Activated CD4-positive, alpha-beta T cell treated with anti-CD3 and anti-CD28 coated beads, Interleukin-2, amount 50 U/mL, for 16 hours (primary cell): ENCODE data around the gene CPOX.

Experiments used
- DNase-seq: peaks from one replicate; pipeline ENCODE4 v3.0.0-alpha.2; 2020

The CPOX gene

DNA sequence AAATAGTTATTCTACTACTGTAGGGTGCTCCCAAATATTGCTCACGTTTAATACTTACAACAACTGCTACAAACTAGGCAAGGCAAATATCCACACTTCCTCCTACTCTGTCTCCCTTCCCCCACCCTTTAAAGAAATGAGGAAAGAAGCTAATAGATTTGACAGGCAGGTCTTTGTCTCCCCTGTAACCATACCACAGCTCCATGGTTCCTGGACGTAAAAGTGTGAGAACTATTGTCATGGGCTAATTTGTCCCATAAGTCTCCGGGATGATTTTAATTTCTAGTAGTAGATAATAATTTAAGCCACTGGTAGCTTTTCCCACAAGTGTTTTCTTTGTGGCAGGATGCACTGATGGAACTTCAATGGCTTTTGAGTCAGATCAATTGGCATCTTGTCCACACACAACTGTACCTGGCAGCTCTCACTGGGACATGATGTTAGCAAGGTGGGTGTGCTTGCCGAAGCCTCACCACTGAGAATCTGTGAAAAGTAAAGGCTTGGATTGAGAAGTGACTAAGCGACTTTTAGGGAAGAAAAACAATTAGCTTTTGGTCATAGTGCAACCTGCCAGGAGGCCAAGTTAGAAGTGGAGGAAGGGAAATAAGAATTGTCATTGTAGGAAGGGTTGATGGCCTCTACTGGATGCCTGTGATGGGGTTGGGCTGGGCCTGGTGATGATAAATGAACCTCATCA, 1.4 kb upstream of the CPOX start:
- DNase-seq = no peak

GRCh38 chr3:98592345-98592935, 971 bp downstream of the CPOX start:
- no peak for DNase-seq

- no peak for DNase-seq
Observed at GRCh38 chr3:98589331-98590036, 3.9 kb downstream of the CPOX start.

- no peak for DNase-seq
Observed at GRCh38 chr3:98588065-98588464, 5.3 kb downstream of the CPOX start.

GRCh38 chr3:98587654-98588053, 5.8 kb downstream of the CPOX start:
- DNase-seq = no peak

GRCh38 chr3:98584547-98584946, 8.9 kb downstream of the CPOX start:
- no peak for DNase-seq

DNA sequence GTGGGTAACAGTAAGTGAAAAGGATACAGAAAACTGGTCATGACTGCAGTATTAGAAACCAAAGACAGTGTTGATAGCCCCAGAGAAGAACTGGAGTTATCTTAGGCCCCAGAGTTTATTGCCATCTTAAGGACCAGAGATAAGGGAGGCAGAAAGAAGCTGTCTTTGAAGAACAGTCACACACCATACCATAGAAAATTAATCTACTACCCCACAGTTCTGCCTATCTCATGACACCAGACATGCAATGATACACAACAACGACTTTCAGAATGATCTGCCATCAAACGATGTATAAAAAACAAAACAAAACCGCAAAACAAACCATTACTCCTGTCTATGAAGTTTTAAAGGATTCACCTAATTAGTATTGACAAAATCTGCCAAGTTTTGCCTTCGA, 9.6 kb downstream of the CPOX start:
- DNase-seq = no peak

GRCh38 chr3:98582042-98582441, 11.4 kb downstream of the CPOX start:
- DNase-seq = no peak

DNA sequence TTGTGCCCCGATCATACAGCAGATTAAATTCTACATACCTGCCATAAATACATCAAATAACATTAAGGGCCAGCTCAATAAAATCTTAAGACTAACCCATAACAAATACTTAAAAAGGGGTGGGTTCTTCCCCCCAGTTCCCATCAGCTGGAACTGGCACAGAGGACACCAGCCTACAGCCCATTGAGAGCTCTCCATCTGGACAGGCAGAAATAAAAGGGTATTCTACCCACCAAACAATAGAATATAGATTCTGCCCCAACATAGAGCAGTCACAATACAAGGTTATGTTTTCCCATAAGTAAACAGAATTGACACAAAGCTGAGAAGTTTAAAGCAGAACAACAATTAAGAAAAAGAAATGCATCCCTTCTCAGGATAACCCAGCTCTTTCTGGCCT, 11.9 kb downstream of the CPOX start:
- no peak for DNase-seq

DNA sequence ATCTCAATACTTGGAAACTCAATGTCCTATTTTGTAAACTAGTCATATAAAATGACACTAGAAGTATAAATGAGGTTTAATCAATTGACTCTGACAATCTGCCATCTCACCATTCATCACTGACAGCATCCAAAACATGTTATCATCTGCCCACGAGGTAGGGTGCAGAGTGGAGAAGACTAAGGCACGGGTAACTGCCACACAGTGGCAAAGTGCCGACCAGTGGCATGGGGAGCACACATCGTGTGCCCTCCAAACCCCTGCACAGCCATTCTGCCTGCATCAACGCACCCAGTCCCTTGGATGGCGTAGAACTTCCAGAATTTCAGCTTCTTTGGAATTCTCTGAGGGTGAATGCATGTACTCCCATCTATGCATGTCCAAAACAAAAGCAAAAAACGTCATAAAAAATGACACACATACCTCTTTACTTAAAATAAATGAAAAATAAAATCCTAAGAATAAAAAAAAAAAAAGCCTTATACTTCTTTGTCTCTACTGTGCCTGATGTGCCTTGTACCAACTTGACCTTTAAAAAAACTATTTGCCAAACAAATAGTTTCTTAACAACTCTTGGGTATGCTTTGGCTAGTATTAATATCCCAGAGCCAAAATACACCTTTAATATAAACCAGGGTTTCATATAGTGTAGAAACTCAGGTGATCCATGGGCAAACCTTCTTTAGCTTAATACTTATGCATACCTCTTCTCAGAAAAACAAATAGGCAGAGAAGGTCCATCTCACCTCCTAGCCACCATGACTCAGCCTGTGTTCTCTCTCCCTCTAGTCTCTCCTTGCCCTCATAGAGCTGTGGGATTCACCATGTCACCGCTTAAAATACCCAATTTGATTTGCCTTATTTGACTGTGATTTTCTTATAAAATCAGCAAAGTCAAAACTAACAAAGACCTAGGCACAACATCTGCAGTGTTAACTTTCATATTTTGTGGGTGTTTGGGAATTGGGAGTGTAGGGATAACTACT, 12.7 kb downstream of the CPOX start:
- no peak for DNase-seq

DNA sequence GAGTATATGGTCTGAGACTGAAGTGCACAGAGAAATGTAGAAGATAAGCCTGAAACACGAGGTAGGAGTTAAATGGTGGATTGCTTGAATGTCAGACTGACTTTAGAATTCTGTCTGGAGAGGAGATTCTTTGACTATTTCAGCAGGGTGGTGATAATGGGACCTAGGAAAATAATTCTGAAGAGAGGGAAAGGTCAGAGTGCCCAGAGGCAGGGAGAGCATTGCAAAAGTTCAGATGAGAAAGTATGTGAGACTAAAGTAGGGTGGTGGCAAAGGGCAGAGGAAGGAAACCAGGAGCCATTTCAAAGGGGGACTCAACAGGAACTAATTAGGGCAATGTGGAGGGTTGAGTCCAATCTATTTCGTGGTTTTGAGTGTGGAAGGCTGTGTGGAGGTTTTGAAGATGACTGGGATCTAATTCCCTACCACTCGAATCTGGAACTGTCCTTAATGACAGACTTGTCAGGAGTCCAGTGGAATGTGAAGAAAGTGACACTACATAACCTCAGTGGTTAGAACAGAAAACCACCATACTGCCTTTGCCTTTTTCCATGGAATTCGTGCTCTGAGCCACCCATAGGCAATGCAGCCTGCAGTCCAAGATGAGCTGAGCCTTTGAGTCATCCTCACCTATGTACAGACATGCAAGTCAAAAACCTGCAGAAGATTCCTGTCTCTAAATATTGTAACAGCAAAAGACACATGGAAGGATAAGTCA, 16.1 kb downstream of the CPOX start:
- no peak for DNase-seq

GRCh38 chr3:98574132-98574531, 19.3 kb downstream of the CPOX start:
- DNase-seq = no peak

DNA sequence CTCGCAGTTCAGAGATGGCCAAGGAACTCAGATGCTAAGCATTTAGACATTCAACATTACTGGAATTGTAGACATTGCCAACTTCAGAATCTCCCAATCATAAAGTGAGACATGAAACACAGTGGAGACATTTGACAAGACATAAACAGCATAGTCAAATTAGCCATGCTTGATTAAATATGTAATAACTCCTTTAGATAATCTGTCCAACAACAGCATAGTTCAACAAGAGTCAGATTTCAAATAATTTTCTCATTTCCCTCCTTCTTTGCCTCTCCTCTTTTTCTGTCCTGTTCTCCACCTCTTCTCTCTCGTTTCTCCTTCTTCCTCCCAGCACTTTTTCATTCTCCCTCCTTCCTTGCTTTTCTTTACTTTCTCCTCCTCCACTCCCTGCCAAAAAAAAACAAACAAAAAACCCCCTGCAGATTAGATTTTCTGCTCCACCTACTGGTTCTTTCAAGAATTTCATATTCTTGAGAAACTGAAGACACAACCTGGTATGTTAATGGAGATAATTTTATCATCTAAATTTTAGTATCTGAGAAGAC, 20.2 kb downstream of the CPOX start:
- DNase-seq = peak; percentile 58

DNA sequence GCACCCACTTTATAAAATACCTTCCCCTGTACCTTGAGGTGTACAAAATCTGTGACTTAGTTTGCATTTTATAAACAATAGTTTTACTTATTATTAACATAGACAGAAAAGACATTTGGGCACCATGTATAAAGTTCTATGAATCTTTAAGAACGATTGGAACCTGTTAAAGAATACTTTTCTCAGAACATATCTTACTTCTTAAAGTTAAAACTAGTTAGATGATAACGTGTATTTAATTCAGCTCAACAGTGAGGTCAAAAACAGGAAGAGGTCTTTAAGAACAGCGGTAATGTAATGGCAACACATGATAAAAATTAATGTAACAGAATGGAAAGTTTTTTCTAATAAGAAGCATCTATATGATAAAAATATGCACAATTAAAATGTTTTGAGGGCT, 25.0 kb downstream of the CPOX start:
- no peak for DNase-seq

GRCh38 chr3:98567666-98568270, 25.6 kb downstream of the CPOX start:
- peak; percentile 77 for DNase-seq

DNA sequence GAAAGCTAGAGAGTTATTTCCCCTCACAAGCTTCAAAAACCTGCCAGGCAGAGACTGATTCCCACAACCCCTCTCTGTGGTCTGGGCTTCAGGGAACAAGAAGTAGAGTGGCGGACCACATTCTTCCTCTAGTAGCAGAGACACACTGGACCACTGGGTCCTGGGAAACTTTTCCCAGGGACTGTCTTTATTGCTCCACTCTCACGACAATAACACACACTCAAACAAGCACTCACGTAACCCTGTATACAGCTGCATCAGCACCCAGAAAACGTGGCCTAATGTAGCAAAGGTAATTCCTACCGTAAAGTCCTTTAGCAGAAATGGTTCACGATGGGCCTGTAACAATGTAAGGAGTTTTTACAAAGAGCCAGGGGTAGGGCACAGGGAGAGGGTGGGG, 27.6 kb downstream of the CPOX start:
- DNase-seq = no peak

- DNase-seq = peak; percentile 81
Observed at GRCh38 chr3:98565237-98565643, 28.2 kb downstream of the CPOX start.

DNA sequence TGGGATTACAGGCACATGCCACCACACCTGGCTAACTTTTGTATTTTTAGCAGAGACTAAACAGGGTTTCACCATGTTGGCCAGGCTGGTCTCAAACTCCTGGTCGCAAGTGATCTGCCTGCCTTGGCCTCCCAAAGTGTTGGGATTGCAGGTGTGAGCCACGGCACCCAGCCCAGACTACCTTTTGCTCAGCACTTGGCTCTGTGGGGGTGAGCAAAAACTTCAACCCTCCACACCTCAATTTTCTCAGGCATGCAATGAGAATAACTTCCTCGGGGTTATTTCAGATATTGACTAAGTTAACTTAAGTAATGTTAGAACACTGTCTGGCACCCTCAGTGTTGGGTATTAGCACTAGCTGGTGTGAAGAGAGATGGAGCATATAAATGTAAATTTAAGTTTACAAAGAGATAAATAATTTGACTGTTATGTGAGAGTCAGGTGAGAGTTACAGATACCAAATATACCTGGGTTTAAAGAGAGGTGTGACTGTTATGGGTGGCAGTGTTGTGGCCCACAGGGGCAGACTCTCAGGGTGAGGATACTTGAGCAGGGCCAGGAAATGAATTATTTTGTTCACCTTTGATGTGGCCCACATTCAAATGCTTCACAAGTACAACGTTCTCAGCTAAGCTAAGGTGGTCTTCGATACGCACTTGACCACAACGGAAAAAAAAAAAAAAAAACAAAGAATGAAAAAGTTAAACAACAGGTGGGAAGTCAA, 29.0 kb downstream of the CPOX start:
- DNase-seq = no peak

- DNase-seq = peak; percentile 81
Observed at GRCh38 chr3:98563661-98564281, 29.6 kb downstream of the CPOX start.

DNA sequence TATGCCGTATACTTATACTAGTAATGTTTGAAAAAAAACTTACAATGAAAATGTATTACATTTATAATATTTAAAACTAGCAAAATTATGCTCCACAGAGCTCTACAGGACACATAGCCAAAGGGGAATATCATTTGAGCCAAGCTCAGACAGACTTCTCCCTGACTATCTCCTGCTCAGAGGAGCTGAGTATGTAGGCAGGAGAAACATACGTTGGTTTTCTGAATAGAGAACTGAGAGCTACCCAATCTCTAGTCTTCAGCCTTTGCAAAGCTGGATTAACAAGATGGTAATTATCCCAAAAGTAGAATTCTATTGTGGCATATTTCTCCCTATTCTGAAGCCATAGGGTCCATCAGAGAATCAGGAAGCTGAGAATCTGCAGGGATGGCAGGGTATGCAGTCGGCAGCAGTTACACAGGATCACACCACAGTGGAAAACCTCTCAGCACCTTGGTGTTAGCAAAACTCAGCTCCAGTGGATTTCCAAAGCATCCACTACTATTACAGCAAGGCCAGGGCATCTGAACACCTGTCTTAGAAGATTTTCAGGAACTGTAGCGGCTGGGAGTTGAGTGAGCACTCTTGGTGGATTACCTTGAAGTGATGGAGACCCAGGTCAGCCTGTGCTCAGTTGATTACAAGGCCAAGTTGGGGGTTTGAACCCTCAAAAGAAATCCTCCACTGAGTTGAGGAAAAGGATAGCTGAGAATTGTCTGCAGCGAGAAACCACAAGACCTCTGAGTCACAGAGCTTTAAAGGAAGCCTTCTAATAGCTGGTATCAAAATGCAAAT, 31.5 kb downstream of the CPOX start:
- DNase-seq = peak; percentile 73
